ENCODE measurements around the gene PSMB5. TPM values are rescaled to one million over a fixed set of nuclear protein-coding genes. Genes with fewer than 3 reads are reported as not detected.

Gene PSMB5
- total and polyA plus RNA-seq, 2 of the 13 experiments (the other 11 are each of a cell fraction or from before 2014, with no cell fraction given): 705 to 871 TPM

DNA sequence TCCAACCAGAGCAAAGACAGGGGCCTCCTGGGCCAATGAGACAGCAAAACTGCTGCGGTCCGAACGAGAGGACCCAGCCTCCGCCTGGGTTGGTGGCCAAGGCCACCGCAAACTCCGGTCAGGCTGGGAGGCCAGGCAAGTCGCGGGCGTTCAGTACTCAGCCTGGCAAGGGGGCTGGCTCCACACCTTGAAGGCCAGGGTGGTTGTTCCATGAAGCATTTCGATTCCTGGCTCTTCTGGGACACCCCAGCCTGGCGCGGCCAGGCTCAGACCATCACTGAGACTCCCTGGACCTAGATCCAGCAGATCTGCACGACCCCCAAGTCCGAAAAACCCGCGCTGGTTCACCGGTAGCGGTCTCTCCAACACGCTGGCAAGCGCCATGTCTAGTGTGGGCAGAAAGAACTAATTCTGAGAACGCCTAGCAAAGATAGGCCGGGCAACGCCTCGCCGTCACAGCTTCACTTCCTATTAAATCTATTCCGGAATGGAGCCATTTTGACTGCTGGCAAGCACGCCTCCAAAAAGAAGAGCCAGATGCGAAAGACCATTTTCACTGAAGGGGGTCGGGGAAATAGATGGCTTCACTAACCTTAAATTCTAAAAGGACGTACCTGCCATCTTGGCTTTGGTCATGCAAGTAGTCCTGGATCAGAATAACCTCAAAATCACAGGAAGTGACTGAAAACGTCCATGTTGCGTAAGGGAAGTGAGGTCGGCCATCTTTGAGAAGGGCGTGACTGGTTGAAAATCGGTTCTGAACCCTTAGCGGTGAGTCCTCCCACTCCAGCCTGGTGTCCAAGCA lies at the start of gene PSMB5 (continued):
- peak; percentile 88 for TF ChIP-seq RBFOX2 (IDR thresholded peaks at IDR 0.05; ENCODE audit: low read depth, low read length)
- no peak; the same call in 1 of the 2 replicates for TF ChIP-seq ZNF251 (CRISPR knock-in tag; IDR thresholded peaks at IDR 0.05)
- TF ChIP-seq ZNF253 (CRISPR knock-in tag; IDR thresholded peaks at IDR 0.05; ENCODE audit: borderline replicate concordance): peak; percentile 91; the same call in 1 of the 2 replicates
- TF ChIP-seq, protein P1, sequence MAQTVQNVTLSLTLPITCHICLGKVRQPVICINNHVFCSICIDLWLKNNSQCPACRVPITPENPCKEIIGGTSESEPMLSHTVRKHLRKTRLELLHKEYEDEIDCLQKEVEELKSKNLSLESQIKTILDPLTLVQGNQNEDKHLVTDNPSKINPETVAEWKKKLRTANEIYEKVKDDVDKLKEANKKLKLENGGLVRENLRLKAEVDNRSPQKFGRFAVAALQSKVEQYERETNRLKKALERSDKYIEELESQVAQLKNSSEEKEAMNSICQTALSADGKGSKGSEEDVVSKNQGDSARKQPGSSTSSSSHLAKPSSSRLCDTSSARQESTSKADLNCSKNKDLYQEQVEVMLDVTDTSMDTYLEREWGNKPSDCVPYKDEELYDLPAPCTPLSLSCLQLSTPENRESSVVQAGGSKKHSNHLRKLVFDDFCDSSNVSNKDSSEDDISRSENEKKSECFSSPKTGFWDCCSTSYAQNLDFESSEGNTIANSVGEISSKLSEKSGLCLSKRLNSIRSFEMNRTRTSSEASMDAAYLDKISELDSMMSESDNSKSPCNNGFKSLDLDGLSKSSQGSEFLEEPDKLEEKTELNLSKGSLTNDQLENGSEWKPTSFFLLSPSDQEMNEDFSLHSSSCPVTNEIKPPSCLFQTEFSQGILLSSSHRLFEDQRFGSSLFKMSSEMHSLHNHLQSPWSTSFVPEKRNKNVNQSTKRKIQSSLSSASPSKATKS (CRISPR knock-in tag; IDR thresholded peaks at IDR 0.05): no peak
- peak; percentile 99 for TF ChIP-seq TAF1 (CRISPR knock-in tag; IDR thresholded peaks at IDR 0.05)
- peak; percentile 95 for TF ChIP-seq YEATS4 (CRISPR knock-in tag; IDR thresholded peaks at IDR 0.05; ENCODE audit: borderline replicate concordance)
- peak; percentile 92 for TF ChIP-seq ZNF317 (CRISPR knock-in tag; IDR thresholded peaks at IDR 0.05)
- TF ChIP-seq, protein P2, sequence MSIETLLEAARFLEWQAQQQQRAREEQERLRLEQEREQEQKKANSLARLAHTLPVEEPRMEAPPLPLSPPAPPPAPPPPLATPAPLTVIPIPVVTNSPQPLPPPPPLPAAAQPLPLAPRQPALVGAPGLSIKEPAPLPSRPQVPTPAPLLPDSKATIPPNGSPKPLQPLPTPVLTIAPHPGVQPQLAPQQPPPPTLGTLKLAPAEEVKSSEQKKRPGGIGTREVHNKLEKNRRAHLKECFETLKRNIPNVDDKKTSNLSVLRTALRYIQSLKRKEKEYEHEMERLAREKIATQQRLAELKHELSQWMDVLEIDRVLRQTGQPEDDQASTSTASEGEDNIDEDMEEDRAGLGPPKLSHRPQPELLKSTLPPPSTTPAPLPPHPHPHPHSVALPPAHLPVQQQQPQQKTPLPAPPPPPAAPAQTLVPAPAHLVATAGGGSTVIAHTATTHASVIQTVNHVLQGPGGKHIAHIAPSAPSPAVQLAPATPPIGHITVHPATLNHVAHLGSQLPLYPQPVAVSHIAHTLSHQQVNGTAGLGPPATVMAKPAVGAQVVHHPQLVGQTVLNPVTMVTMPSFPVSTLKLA (IDR thresholded peaks at IDR 0.05): no peak; the same call in none of the 2 replicates
- peak; percentile 87 for TF ChIP-seq ZBTB20 (CRISPR knock-in tag; IDR thresholded peaks at IDR 0.05; ENCODE audit: borderline replicate concordance, low read depth)
- peak; percentile 92 for TF ChIP-seq GZF1 (CRISPR knock-in tag; IDR thresholded peaks at IDR 0.05)
- TF ChIP-seq, protein P3, sequence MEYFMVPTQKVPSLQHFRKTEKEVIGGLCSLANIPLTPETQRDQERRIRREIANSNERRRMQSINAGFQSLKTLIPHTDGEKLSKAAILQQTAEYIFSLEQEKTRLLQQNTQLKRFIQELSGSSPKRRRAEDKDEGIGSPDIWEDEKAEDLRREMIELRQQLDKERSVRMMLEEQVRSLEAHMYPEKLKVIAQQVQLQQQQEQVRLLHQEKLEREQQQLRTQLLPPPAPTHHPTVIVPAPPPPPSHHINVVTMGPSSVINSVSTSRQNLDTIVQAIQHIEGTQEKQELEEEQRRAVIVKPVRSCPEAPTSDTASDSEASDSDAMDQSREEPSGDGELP (IDR thresholded peaks at IDR 0.05; ENCODE audit: borderline replicate concordance, low read depth): peak; percentile 42; the same call in 1 of the 2 replicates
- TF ChIP-seq POLR2AphosphoS2 (IDR thresholded peaks at IDR 0.05; ENCODE audit: low read depth, low read length): peak; percentile 87
- peak; percentile 94; the same call in 1 of the 2 replicates for TF ChIP-seq ZNF546 (CRISPR knock-in tag; conservative IDR thresholded peaks at IDR 0.05)
- no peak for TF ChIP-seq ZBTB42 (CRISPR knock-in tag; IDR thresholded peaks at IDR 0.05)
- TF ChIP-seq, protein P4, sequence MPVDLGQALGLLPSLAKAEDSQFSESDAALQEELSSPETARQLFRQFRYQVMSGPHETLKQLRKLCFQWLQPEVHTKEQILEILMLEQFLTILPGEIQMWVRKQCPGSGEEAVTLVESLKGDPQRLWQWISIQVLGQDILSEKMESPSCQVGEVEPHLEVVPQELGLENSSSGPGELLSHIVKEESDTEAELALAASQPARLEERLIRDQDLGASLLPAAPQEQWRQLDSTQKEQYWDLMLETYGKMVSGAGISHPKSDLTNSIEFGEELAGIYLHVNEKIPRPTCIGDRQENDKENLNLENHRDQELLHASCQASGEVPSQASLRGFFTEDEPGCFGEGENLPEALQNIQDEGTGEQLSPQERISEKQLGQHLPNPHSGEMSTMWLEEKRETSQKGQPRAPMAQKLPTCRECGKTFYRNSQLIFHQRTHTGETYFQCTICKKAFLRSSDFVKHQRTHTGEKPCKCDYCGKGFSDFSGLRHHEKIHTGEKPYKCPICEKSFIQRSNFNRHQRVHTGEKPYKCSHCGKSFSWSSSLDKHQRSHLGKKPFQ (CRISPR knock-in tag; IDR thresholded peaks at IDR 0.05; ENCODE audit: insufficient replicate concordance): peak; percentile 97
- TF ChIP-seq TOE1 (CRISPR knock-in tag; IDR thresholded peaks at IDR 0.05): peak; percentile 99
- TF ChIP-seq NFYC (CRISPR knock-in tag; IDR thresholded peaks at IDR 0.05): peak; percentile 60
- no peak; the same call in 1 of the 2 replicates for TF ChIP-seq MYNN (CRISPR knock-in tag; IDR thresholded peaks at IDR 0.05; ENCODE audit: low read depth)
- peak; percentile 87; the same call in 1 of the 2 replicates for TF ChIP-seq HMG20B (CRISPR knock-in tag; conservative IDR thresholded peaks at IDR 0.05)
- TF ChIP-seq SOX6 (IDR thresholded peaks at IDR 0.05): no peak
- peak; percentile 81 for TF ChIP-seq SOX6 (CRISPR knock-in tag; IDR thresholded peaks at IDR 0.05)
- no peak for TF ChIP-seq SETDB1 (CRISPR knock-in tag; IDR thresholded peaks at IDR 0.05; ENCODE audit: borderline replicate concordance)
- no peak for TF ChIP-seq FOXA1 (IDR thresholded peaks at IDR 0.05)
- TF ChIP-seq FOXA1 (CRISPR knock-in tag; IDR thresholded peaks at IDR 0.05): peak; percentile 4; the same call in 1 of the 2 replicates
- TF ChIP-seq JUN (CRISPR knock-in tag; IDR thresholded peaks at IDR 0.05): no peak
- peak; percentile 41 for TF ChIP-seq TEAD3 (CRISPR knock-in tag; optimal IDR thresholded peaks at IDR 0.05; ENCODE audit: borderline replicate concordance)
